DLD1 (cell line): ENCODE data around the gene DNAJB2.
"Not testable (repeated sequence)": the region's sequence is repeated elsewhere in the genome, so short reads cannot be mapped to it uniquely, and the experiment has no call there.

Experiments used
- in situ Hi-C: cut with HindIII; loops from 2 replicates; pipeline ENCODE4 v1.10.0; 2017; ENCODE audit warnings: low sequenced_read_pairs

The DNAJB2 gene

DNA sequence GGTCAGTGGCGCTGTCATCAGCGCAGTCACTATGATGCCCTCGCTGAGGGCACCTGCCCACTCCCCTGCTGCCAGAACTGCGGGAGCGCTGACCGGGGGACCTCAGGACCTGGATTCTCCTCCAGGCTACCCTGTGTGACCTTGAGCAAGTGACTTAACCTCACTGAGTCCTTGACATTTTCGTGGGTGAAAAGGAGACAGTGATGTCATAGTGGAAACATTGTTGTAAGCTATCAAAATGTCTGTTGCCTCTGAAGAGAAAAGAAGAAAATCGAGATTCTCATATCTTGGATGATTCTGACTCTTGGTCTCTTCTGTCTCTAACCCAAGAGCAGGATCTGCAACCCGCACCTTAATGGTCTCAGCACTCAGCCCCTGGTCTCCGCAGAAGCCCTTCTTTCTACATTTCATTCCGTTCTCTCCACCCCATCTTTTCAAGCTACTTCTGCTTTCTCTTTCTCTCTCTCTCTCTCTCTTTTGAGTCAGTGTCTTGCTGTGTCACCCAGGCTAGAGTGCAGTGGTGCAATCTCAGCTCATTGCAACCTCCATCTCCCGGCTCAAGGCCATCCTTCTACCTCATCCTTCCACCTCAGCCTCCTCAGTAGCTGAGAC, 24.5 kb upstream of the DNAJB2 start:
- in situ Hi-C loops = no loop called here

- in situ Hi-C loops = not testable (repeated sequence)
These were observed 20.2 kb upstream of the DNAJB2 start for GRCh38 chr2:219258942-219259341.

DNA sequence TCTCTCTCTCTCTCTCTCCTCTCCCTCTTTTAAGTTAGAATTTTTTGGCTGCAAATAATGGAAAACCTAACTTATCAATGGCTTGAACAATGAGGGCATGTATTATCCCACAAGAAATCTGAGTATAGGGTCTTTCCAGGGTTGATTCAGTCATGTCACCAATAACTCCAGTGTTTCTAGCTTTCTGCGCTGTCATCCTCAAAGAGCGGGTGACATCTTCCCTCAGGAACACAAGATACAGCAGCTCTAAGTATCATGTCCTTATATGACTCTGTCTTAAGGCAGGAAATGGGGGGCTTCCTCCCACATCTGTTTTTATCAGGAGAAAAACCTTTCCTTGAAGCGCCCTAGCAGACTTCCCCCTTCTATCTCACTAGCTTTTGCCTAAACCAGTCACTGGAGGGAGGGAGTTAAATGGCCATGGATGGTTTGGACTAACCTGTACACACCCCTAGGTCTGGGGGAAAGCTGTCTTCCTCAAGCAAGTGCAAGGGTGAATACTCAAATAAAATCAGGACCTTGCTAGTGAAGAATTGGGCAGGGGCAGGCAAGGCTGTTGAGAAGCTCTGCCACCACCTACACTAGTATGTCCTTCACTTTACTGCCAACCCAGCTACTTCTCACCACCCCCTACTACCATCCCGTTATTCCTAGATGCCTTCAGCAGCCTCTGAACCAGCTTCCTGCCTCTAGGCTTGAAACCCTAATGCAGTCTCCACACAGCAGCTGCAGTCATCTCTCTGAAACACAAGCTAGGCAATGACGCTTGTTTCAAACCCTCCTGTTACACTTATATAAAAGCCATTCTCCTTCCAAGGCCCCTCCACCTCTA, 17.9 kb upstream of the DNAJB2 start:
- in situ Hi-C loops = loop anchor here (10.0 kb wide), 1 partner anchor 216 kb away; the partner anchor contains the start of gene CFAP65

DNA sequence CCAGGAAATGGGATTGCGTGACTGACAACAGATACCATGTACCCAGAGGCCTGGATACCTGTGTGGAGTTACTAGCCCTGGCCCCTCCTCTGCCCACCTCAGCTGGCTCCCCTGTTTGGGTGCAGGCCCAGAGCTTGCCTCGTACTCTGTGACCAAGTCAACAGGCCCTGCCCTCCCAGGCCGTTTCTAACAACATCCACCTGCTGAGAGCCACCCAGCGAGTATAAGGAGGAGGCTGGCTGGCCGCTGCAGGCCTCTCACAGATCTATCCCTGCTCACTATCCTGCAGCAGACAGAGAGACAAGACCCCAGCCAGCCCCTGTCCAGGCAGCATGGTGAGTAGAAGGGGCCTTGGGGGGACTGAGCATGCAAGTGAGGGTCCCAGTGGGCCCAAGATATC, 12.9 kb upstream of the DNAJB2 start:
- in situ Hi-C loops = loop anchor here (10.0 kb wide), 1 partner anchor 221 kb away; the partner anchor contains the start of gene CFAP65

DNA sequence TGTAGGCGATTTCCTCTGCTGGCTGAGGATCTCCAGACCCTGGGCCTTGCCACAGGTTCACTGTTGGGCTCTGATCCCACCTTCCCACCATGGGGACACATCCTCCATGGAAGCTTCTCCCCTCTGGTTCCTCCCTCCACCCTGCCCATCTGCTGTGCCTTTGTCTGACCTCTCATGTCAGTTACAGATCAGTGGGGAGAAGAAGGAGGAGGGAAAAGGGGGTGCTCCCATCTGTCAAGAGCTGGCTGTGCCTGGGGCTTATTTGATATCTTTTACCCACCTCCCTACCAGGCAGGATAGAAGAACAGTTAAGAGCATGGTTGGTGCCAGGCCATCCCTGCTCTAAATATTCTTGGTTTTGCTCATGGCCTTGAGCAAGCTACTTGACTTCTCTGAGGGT, 12.3 kb upstream of the DNAJB2 start:
- in situ Hi-C loops = loop anchor here (10.0 kb wide), 1 partner anchor 222 kb away; the partner anchor contains the start of gene CFAP65

DNA sequence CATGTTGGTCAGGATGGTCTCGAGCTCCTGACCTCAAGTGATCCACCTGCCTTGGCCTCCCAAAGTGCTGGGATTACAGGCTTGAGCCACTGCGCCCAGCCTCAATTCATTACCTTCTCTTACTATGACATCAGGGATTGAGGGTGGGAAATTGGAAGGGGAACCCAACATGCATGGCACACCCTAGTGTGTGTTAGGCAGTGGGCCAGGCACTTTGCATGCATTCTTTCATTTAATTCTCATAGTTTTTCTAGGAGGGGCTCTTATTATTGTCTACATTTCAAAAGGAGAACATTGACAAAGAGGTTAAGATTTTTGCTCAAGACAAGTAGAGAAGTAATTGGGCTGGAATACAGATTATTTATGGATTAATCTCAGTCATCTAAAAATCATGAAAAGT, 10.9 kb upstream of the DNAJB2 start:
- in situ Hi-C loops = loop anchor here (10.0 kb wide), 1 partner anchor 223 kb away; the partner anchor contains the start of gene CFAP65

GRCh38 chr2:219269362-219270054, 9.7 kb upstream of the DNAJB2 start:
- in situ Hi-C loops = loop anchor here (10.0 kb wide), 1 partner anchor 225 kb away; the partner anchor contains the start of gene CFAP65

GRCh38 chr2:219270055-219270372, 9.2 kb upstream of the DNAJB2 start:
- in situ Hi-C loops = no loop called here

DNA sequence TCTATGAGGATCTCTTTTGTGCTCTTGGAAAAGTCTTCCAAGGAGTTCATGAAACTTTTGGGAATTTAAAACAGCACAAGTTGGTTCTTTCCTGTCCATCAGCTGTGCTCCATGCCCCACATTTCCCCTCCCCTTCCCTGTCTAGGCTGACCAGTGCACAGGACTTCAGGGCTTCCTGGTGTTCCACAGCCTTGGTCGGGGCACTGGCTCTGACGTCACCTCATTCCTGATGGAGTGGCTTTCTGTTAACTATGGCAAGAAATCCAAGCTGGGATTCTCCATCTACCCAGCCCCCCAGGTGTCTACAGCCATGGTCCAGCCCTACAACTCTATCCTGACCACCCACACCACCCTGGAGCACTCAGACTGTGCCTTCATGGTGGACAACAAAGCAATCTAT, 8.1 kb upstream of the DNAJB2 start:
- in situ Hi-C loops = no loop called here

- in situ Hi-C loops = no loop called here
These were observed 6.8 kb upstream of the DNAJB2 start for GRCh38 chr2:219272356-219272755.

GRCh38 chr2:219272995-219273394, 6.2 kb upstream of the DNAJB2 start:
- in situ Hi-C loops = no loop called here

DNA sequence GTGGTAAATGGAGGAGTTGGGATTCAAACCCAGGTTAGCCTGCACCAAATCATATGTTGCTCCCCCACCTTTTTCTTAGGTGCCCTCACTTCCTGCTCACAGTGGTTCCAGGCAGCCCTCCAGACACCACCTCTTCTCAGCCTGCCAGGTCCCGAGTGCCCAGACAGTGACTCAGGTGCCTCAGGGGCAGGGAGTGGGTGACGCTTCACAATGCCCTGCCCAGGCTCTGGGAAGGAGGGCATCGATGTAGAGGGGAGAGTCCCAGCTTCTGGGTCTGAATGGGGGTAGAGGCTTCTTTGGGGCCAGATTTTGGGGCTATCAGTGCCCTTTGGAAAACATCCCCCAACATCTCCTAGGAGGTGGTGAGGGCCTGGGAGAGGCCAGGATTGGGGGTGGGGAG, 5.2 kb upstream of the DNAJB2 start:
- in situ Hi-C loops = no loop called here

DNA sequence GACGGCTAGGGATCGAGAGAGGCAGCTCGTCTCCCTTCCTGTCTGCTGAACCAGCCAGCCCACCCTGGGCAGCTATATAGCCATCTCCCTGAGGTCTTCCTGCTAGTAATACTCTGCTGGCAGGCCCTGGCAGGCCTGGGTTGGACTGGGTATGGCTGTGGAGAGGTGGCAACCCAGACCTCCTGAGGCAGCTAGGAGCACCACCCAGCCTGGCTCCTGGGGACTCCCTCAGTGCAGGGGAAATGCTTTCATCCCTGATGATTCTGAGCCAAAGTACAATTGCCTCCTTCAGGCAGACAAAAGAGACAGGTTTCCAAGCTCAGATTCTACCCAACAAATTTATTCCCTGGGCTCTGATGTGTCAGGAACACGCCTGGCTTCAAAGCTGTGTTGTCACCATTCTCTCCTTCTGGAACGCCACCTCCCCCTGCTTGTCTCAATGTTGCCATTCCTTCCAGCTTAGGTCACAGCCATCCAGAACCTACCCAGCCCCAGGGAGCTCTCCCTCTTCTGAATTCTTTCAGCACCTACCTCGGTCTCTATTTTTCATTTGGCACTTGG, 4.7 kb upstream of the DNAJB2 start:
- in situ Hi-C loops = no loop called here

DNA sequence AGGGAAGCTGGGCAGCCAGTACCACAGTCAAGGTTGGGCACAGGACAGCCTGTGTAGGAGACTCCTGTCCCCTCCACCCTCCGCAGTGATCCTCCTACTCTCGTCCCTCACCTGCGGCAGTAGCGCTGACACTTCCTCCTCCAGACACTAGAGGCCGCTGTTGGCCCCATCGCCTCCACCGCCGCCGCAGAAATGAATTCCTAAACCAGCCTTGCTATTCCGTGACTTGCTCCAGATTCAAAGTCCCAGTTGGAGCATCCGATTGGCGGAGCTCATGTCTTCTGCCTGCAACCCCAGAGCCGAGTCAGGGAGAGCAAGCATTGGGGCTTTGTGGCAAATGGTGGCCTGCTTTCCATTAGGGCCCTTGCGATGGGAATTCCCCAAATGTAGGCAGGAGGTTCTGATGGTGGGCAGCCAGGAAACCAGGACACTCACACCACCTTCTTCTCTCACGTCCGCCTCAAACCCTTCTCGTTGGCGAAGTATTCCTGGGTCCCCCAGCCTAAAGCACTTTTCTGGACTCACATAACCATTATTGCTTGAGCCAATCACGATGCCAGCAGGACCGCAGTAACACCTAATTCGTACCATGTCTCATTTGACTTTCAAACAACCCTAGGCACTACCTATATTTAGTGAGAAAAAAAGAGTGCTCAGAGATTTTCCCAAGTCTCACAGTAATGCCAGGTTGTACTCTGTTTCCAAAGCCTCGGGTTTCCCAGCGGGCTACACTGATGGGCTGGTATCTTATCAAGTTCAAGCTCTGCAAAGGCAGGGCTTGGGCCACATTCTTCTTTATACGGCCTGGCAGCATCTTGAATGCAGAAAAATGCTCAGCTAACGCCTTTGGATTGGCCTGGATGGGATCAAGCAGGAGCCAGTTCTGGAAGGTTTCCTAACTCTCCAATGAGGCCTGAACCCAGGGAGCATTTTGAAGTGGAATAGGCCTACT, 1.2 kb upstream of the DNAJB2 start:
- in situ Hi-C loops = no loop called here

DNA sequence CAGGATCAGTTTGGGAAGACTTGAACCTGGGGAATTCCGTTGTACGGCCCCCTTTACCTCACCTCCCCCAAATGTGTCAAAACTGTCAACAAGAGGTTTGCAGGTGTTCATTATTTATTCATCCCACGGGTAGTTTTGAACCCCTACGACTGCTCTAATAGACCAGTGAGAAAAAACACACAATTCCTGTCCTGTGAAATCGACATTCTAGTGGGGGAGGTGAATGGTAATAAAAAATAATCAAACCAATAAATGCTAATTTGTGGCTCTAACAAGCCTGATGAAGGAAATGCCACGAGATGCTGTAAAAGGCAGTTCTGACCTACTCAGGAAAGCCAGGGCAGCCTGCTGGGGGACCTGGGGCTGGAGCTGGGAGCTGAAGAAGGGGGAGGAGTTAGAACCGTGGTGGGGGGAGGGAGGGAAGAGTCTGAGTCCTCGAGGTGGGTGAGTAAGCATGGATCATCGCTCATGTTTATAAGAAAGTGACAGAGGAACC, 463 bp upstream of the DNAJB2 start:
- in situ Hi-C loops = no loop called here

DNA sequence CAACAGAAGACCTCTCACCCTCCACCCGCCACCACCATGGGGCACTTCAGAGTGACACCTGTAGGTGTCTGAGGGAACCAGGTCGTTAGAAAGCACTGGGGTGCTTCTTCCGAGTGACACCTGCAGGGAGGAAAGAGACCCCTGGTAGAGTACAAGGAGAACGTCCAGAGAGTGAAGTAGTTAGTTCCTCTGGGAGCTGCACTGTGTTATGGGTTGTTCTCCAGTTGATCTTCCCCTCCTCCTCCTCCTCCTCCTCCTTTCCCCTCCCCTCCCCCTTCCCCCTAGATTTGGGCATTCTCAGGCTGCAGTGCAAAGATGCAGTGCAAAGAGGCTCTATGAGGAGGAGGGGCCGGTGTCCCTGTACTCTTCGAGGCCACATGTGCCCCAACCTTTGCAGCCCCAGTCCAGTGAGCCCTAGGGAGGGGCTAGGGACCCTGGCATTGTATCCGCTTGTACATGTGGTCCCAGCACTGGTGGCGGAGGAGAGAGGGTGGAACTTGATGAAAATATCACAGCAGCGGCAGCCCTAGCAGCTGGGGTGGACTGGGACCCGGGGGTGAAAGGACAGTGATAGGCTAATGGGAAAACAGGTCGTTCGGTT, 850 bp downstream of the DNAJB2 start:
- in situ Hi-C loops = no loop called here

GRCh38 chr2:219280651-219281050, 1.5 kb downstream of the DNAJB2 start:
- in situ Hi-C loops = no loop called here

DNA sequence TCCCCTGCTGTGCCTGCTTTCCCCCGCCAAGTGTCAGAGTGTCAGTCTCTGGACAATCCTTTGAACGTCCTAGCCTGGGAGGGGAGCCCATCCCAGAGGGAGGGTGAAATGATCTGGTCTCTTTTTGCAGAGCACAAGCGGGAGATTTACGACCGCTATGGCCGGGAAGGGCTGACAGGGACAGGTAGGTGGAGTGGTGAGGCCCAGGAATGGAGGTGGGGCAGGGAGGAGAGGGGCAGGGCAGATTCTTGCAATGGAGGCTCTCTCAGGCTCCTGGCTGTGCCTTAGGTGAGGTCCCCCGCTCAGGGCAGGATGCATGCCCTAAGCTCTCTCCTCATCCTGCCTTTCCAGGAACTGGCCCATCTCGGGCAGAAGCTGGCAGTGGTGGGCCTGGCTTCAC, 2.4 kb downstream of the DNAJB2 start:
- in situ Hi-C loops = no loop called here

- in situ Hi-C loops = no loop called here
These were observed 3.2 kb downstream of the DNAJB2 start for GRCh38 chr2:219282375-219282774.
